Upper lobe of left lung (tissue), 4 donors: Measurements from ENCODE around the gene TMEM218.

Experiments used
- EP300 ChIP-seq, 4 donors: sonication (generic); formaldehyde crosslinking; IDR thresholded peaks; one replicate each; pipeline ENCODE4 v1.5.1; 2017; ENCODE audit warnings: antibody characterized with exemption in 4 of 4, control low read depth in 2 of 4
- POLR2A ChIP-seq, 4 donors: fragments of 450-650 bp; IDR thresholded peaks; one replicate each; pipeline ENCODE4 v1.5.1; 2016 to 2017; ENCODE audit warnings: antibody characterized with exemption in 4 of 4, mild to moderate bottlenecking in 2 of 4
- POLR2AphosphoS5 ChIP-seq, 2 donors: sonication (generic); formaldehyde crosslinking; IDR thresholded peaks; one replicate each; pipeline ENCODE4 v1.5.1; 2017; ENCODE audit warnings: antibody characterized with exemption in 2 of 2
- TF ChIP-seq, protein P1 (sequence below), 6 experiments: fragments of 450-650 bp in 4 of 6; fragments of 200-600 bp in 2 of 6; sonication (generic) in 2 of 6; IDR thresholded peaks; one replicate each; pipeline ENCODE4 v1.5.1; 2016 to 2019; ENCODE audit warnings: antibody characterized with exemption in 6 of 6

DNA sequence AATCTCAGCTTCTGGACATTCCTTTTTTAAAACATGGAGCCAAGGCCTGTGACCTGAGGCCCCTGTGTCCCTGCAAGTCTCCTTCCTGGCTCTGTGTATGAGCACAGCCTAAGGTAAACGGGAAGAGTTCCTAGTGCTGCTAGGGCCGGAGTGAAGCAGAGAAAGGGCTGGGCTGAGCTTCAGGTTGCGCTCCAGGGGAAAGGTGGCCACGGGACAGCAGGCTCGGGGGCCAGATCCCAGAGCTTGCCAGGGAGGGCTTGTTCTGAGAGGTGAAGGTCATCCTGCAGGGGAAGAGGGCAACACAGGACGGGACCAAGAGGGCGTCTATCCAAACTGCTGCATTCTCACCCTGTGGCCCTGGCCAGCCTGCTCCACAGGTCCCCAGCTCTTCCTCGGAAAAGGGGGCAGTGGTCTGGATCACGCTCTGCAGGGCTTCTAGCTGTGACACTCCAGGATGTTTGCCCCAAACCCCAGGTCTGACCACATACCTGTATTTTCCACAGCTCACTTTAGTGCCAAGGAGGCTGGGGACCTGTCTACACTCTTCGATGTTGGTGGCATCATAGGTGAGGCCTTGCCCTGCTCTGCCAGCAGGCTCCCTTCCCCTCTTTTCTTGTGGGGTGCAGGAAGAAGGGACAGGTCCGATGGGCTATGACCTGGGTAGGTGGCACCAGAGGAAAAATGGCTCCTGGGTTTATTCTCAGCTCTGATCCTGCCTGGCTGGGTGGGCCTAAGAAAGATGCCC lies 27.9 kb downstream of the TMEM218 start:
- TF ChIP-seq, protein P1, sequence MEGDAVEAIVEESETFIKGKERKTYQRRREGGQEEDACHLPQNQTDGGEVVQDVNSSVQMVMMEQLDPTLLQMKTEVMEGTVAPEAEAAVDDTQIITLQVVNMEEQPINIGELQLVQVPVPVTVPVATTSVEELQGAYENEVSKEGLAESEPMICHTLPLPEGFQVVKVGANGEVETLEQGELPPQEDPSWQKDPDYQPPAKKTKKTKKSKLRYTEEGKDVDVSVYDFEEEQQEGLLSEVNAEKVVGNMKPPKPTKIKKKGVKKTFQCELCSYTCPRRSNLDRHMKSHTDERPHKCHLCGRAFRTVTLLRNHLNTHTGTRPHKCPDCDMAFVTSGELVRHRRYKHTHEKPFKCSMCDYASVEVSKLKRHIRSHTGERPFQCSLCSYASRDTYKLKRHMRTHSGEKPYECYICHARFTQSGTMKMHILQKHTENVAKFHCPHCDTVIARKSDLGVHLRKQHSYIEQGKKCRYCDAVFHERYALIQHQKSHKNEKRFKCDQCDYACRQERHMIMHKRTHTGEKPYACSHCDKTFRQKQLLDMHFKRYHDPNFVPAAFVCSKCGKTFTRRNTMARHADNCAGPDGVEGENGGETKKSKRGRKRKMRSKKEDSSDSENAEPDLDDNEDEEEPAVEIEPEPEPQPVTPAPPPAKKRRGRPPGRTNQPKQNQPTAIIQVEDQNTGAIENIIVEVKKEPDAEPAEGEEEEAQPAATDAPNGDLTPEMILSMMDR (IDR thresholded peaks at IDR 0.05), result no peak
- TF ChIP-seq POLR2A (IDR thresholded peaks at IDR 0.05) (no peak), POLR2AphosphoS5 (IDR thresholded peaks at IDR 0.05) (no peak), EP300 (IDR thresholded peaks at IDR 0.05) (no peak)
